ENCODE data around the gene HOXD13.

Gene HOXD13

DNA sequence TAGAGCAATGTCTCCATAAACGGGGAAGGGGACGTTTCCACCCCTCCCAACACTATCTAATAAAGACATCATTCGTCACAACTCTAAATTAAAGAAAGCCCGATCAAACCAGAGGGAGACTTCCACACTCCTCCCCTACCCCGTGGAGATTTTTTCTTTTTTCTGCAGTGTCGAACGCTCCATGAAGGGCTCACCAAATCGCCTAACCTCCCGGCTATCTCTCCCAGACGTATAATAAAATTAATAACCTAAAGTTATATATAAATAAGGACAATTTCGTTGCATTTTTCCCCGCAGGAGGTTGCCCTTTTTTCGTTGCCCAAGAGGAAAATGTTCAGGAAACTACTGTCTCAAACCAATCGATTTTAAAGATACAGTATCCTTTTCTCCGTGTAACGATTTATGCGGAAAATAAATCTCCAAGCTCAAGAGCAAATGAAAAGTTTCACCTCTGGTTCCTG, 11.1 kb upstream of the HOXD13 start:
- DNase-seq (ENCODE audit: low read depth), result no peak

- DNase-seq (ENCODE audit: low read depth), result no peak
These were observed 10.5 kb upstream of the HOXD13 start for GRCh38 chr2:176081837-176082524.

DNA sequence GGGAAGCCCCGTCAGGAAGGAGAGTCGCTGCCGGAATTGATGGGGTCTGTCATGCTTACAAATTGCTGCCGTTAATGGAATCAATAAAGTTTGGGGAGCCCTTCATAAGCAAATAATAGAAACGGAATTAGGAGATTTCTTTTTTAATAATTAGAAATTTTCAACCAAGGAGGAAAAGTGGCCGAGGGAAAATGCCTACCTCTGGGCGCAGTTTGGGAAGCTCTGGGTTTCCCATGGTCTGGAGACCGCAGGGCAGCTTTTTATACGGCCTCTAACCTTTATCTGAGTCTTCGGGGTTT, 10.0 kb upstream of the HOXD13 start:
- no peak for DNase-seq (ENCODE audit: low read depth)

DNA sequence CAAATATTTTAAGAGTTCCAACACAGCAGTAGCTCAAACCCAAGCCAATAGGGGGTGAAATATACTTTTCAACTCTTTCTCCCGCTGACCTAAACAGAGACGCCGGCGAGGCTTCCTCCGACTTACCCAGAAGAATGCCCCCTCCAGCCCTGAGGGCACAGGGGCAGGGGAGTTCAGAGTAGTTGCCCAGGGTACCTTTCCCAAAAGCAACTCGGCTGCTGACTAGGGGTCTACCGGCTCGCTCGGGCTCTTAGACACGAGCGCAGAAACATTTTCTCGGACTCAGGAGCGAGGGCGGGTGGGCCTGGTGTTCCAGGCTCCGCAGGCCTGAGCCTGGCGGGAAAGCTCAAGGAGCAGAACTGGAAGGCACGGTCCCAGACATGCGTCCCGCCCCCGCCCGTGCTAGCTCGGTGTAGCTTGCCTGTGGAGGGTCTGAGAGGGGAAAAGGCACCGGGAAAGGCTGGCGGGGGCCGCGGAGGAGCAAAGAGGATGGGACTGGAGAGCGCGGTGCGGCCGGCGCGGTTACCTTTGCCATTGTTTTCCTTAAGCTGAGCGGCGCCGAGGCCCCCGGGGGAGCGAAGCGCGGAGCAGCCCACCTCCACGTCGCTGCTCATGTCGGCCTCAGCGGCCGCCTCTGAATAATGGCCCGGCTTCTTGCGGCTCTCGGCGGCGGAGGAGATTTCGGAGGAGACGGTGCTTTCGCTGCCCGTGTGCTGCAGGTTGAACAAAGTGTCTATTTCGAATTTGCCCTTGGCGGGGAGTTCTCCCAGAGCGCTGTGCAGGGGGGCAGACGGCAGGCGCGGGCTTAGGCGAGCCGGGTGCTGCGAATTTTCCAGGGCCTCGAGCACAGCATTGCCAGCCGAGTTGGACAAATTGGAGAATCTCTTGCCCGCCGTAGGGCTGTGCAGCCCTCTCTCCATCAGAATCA, 9.4 kb upstream of the HOXD13 start:
- no peak for DNase-seq (ENCODE audit: low read depth)

DNA sequence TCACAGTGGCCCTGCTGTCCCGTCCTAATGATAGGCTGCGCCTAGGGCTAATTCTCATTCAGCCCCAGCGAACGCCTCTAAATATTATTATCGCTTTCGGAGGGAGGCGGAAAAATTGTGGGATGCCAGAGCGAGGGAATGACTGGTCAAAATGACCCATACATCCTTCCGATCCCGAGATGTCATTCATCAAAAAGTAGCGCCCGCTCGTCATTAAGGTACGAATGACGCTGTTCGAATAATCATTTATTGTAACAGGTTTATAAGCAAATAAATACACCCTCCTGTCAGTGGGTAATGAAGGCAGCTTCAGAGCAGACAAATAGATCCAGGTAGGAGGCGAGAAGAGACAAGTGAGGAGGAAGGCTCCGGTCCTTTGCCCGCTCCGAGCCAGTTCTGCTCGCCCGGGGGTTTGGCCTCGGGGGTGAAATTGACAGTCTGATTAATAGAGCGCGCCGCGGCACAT, 8.7 kb upstream of the HOXD13 start, which contains the start of gene EVX2:
EVX2 (minus strand) TSS at position 167 of the 466 bp plus-strand sequence. CDS start 186 bp downstream, outside the sequence.
- DNase-seq (ENCODE audit: low read depth), result no peak

DNA sequence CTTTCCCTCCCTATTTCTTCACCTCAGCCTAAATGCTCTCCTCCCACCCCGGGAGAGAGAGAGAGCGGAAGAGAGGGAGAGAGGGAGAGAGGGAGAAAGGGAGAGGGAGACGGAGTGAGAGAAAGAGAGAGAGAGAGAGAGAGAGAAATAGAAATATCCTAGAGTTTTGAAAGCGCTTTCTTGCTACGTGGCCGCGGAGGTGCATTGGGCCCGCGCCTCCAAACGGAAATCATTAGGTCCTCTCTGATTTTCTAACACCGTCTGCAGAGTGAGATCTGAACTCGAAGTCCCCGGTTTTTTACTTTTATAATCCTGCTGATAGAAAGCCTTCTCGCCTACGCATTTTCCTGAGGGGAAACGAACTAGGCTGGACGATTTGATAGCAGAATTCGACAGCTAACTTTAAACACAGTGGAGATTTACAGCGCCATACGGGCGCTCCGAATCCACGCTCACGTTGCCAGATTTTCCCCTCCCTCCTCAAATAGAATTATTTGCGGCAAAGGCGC, 7.9 kb upstream of the HOXD13 start:
- no peak for DNase-seq (ENCODE audit: low read depth)

DNA sequence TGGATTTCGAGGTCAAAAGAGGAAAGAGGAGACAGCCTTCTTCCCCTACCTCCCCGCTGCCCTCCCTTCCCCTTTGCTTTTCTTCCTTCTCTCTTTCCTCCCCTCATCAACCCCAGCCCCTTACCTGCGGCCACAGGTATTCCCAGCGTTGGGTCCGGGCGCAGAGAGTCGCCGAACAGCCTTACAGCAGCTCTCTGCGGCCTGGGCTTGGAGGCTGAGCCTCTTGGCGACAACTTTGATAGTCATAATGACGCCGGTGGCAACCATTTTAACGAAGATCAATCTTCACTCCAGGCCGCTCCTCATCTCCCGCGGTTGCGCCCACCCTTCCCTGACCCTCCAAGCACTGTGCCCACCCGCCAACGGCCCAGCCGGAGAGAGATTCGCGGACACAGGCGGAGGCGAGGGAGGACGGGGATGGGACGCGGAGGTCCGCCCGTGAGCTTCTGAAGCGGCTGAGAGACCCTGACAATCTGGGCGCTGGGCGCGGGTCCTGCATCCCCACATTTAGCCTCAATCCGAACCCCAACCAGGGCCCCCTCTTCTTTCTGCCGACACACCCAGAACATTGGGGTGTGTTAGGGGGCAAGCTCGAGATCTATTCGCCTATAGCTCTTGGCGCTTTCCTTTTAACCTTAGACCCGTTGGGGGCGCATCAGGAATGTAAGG, 7.3 kb upstream of the HOXD13 start:
- DNase-seq (ENCODE audit: low read depth), result no peak

- DNase-seq (ENCODE audit: low read depth), result peak; percentile 9
These were observed 6.4 kb upstream of the HOXD13 start for GRCh38 chr2:176085861-176086771.

GRCh38 chr2:176087330-176088047, 5.0 kb upstream of the HOXD13 start:
- DNase-seq (ENCODE audit: low read depth), result no peak

GRCh38 chr2:176088048-176088936, 4.2 kb upstream of the HOXD13 start:
- no peak for DNase-seq (ENCODE audit: low read depth)

DNA sequence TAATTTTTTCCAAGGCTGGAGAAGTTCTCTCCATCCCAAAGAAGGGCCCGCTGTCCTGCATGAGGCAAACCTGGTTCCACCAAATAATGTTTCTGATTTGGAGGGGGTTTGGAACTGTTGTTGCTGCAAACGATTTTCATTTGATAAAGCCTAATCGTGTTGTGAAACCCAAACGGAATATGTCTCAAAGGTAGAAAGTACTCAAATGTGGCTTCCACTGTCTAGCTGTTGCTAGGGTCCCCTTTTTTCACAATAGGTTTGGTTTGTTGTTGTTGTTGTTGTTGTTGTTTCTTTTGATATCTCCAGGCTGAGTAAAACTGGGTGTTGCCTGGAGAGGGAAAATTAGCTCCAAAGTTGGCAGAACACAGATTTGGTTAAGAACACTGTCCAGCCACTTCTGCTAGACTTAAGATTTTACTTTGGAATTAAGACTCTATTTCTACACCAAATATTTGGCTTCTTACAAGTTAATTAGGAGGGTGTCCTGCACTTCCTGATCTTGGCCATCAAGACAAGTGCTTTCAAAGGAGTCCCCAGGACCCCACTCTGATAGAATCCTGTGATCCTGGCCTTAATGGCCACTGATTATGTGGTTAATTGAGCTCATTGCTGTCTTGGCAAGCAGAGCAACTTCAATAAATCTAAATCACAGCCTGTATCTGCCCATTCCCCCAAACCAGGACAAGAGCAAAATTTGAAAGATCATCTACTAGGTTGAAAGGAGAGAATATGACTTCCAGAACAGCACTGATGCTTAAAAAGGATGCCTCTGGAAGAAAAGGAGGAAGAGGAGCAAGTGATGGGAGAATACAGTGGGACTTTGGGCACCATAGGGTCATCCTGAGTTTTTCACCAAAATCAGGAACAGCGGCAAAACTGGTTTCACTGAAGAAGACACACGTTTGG, 3.3 kb upstream of the HOXD13 start:
- no peak for DNase-seq (ENCODE audit: low read depth)

GRCh38 chr2:176089843-176090395, 2.6 kb upstream of the HOXD13 start:
- no peak for DNase-seq (ENCODE audit: low read depth)

DNA sequence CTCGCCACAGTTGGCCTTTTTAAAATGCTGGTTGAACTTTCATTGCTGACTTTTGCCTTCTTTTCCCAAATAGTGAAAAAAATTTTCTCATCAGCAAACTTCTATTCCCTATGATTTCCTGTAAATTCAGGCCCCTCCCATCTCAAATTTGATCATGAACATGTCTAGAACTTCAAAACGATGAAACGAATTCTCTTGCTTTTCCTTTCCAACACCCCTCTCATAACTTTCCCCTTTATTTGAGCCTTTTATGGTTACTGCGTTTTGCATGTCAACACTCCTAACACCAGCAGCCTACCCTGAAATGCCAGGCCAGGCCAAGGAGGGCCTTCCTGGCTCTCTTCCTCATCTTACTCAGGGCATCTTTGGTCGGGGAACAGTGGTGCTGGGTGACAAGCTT, 1.7 kb upstream of the HOXD13 start:
- DNase-seq (ENCODE audit: low read depth), result no peak

DNA sequence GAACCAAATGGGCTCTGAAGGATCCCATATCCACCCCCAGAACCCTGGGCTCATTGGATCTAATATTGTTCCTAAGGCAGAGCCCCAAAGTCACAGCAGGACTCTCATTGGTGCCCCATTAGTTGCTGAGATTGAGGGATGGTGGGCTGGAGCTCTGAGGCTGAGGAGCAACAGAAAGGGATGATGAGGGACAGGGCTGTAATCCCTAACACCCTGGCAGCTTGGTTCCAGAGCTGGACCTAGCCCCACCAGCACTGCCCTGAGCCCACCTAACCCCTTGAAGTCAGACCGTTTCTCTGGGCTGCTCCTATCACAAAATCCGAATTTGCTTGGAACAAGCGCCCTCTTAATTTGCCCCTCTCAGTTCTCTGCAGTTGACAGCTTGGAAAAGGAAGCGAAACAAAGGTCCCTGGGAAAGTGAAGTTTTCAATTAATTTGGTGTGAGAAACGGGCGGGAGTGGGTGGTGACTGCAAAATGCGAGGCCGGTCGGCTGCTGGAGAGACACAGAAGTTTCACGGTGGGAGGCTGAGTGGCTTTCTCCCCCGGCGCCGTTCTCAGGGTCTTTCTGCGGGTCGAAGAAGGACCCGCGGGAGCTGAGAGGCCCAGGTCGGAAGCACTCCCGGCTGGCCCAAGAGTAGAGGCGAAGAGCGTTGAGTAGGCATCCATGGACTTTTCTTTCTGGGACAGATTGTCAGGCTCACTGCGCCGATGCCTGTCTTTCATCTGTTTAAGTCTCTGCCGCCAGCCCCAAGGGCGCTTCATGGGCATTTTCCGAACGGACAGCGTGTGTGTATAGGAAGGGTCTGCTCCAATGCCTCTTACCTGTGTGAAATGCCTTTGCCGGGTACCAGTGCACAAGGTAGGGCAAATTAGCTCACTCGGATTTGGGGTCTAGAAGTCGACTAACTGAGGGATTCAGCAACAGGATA, 927 bp upstream of the HOXD13 start:
- no peak for DNase-seq (ENCODE audit: low read depth)

DNA sequence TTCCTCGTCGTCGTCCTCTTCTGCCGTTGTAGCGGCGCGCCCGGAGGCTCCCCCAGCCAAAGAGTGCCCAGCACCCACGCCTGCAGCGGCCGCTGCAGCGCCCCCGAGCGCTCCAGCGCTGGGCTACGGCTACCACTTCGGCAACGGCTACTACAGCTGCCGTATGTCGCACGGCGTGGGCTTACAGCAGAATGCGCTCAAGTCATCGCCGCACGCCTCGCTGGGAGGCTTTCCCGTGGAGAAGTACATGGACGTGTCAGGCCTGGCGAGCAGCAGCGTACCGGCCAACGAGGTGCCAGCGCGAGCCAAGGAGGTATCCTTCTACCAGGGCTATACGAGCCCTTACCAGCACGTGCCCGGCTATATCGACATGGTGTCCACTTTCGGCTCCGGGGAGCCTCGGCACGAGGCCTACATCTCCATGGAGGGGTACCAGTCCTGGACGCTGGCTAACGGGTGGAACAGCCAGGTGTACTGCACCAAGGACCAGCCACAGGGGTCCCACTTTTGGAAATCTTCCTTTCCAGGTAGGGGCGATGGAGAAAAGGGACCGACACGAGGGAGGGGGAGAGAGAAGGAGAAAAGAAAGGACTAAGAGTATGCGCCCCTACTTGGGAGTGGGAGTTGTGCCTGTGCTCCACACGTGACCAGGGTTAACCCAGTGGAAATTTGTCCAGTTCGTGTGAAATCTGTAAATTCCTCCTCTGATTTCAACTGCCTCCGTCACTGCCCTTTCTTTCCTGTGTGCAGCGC, 800 bp downstream of the HOXD13 start:
- DNase-seq (ENCODE audit: low read depth), result no peak

DNA sequence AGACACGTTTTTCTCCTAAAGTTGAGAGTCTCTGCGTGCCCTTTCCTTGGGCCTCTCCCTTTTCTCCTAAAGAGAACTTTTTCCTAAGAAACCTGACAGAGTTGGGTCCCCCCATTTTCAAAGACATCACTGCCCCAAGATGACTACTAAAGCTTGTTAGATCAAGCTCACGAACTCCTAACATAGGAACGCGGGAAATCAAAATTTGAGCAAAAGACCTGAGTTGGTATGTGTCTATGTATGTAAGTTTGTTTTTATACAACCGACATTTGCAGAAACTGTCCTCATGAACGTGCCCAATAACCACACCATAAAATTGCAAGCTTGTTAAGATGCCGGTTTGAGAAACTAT, 1.4 kb downstream of the HOXD13 start:
- no peak for DNase-seq (ENCODE audit: low read depth)

DNA sequence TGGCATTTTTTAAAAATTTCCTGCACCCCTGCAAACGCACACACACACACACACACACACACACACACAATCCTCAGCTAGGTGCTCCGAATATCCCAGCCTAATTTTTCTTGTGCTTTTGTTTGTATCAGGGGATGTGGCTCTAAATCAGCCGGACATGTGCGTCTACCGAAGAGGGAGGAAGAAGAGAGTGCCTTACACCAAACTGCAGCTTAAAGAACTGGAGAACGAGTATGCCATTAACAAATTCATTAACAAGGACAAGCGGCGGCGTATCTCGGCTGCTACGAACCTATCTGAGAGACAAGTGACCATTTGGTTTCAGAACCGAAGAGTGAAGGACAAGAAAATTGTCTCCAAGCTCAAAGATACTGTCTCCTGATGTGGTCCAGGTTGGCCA, 1.8 kb downstream of the HOXD13 start:
- DNase-seq (ENCODE audit: low read depth), result no peak
